H9 (cell line): ENCODE measurements around the gene NFATC1. TPM values are rescaled to one million over a fixed set of nuclear protein-coding genes. Genes with fewer than 3 reads are reported as not detected.

Experiments
- DNase-seq: peaks from one replicate; pipeline ENCODE4 v3.0.0-alpha.2; 2017
- H2AFZ ChIP-seq: one replicate; pipeline ENCODE4 v1.6.1; 2013; ENCODE audit warnings: mild to moderate bottlenecking, low read length, control low read depth, moderate library complexity
- H2AK5ac ChIP-seq: 2 replicates; pipeline ENCODE4 v1.6.1; 2013; ENCODE audit warnings: low read length, control low read depth, mixed read lengths; ENCODE audit not compliant: insufficient read length
- H2BK120ac ChIP-seq: one replicate; pipeline ENCODE4 v1.6.1; 2013; ENCODE audit warnings: low read depth, mild to moderate bottlenecking, low read length, control low read depth, inconsistent platforms; ENCODE audit not compliant: poor library complexity, severe bottlenecking
- H2BK12ac ChIP-seq: 2 replicates; pipeline ENCODE4 v1.6.1; 2013; ENCODE audit warnings: low read length, control low read depth, mixed read lengths, low read depth; ENCODE audit not compliant: insufficient read length
- H2BK15ac ChIP-seq: 2 replicates; pipeline ENCODE4 v1.6.1; 2013; ENCODE audit warnings: low read depth, low read length, control low read depth
- H2BK20ac ChIP-seq: one replicate; pipeline ENCODE4 v1.6.1; 2013; ENCODE audit warnings: low read depth, mild to moderate bottlenecking, low read length, control low read depth, inconsistent platforms; ENCODE audit not compliant: poor library complexity, severe bottlenecking
- H2BK5ac ChIP-seq: 2 replicates; pipeline ENCODE4 v1.6.1; 2013; ENCODE audit warnings: low read length, control low read depth, mixed read lengths; ENCODE audit not compliant: insufficient read length
- H3K14ac ChIP-seq: 2 replicates; pipeline ENCODE4 v1.6.1; 2013; ENCODE audit warnings: low read length, control low read depth; ENCODE audit not compliant: insufficient read depth
- H3K18ac ChIP-seq: 2 replicates; pipeline ENCODE4 v1.6.1; 2013; ENCODE audit warnings: low read depth, mild to moderate bottlenecking, mixed read lengths, low read length, control low read depth; ENCODE audit not compliant: insufficient read length
- H3K23ac ChIP-seq: 2 replicates; pipeline ENCODE4 v1.6.1; 2013; ENCODE audit warnings: low read length, control low read depth, mixed read lengths, low read depth; ENCODE audit not compliant: insufficient read length
- H3K23me2 ChIP-seq: 2 replicates; pipeline ENCODE4 v1.6.1; 2013; ENCODE audit warnings: low read depth, mild to moderate bottlenecking, mixed read lengths, low read length, control low read depth; ENCODE audit not compliant: insufficient read length, poor library complexity, severe bottlenecking
- H3K27ac ChIP-seq: 2 replicates; pipeline ENCODE4 v1.5.1; 2013; ENCODE audit warnings: low read length, control low read depth, mixed read lengths, low read depth; ENCODE audit not compliant: insufficient read length
- H3K27me3 ChIP-seq: 2 replicates; pipeline ENCODE4 v1.6.1; 2013; ENCODE audit warnings: low read length, control low read depth, inconsistent platforms; ENCODE audit not compliant: insufficient read depth
- H3K4ac ChIP-seq: 2 replicates; pipeline ENCODE4 v1.6.1; 2013; ENCODE audit warnings: low read depth, mild to moderate bottlenecking, control low read depth, inconsistent platforms, low read length, moderate library complexity
- H3K4me1 ChIP-seq: 2 replicates; pipeline ENCODE4 v1.6.1; 2013; ENCODE audit warnings: low read length, control low read depth, inconsistent platforms; ENCODE audit not compliant: insufficient read depth
- H3K4me2 ChIP-seq: 2 replicates; pipeline ENCODE4 v1.6.1; 2013; ENCODE audit warnings: low read length, control low read depth, mixed read lengths; ENCODE audit not compliant: insufficient read length, insufficient read depth
- H3K56ac ChIP-seq: 2 replicates; pipeline ENCODE4 v1.6.1; 2013; ENCODE audit warnings: low read depth, mild to moderate bottlenecking, mixed read lengths, low read length, control low read depth; ENCODE audit not compliant: insufficient read length
- H3K79me1 ChIP-seq: 2 replicates; pipeline ENCODE4 v1.6.1; 2013; ENCODE audit warnings: low read depth, mild to moderate bottlenecking, moderate library complexity, low read length, control low read depth, inconsistent platforms; ENCODE audit not compliant: insufficient read depth, poor library complexity, severe bottlenecking
- H3K79me2 ChIP-seq: 2 replicates; pipeline ENCODE4 v1.6.1; 2013; ENCODE audit warnings: low read length, control low read depth, inconsistent platforms; ENCODE audit not compliant: insufficient read depth
- H3K9ac ChIP-seq: 2 replicates; pipeline ENCODE4 v1.6.1; 2013; ENCODE audit warnings: low read length, control low read depth, mixed read lengths; ENCODE audit not compliant: insufficient read length; ENCODE audit errors: extremely low read depth
- H3K9me3 ChIP-seq: one replicate; pipeline ENCODE4 v1.6.1; 2013; ENCODE audit warnings: low read depth, low read length, inconsistent platforms; ENCODE audit not compliant: control insufficient read depth
- H3T11ph ChIP-seq: one replicate; pipeline ENCODE4 v1.6.1; 2013; ENCODE audit warnings: mild to moderate bottlenecking, low read length, control low read depth, inconsistent platforms
- H4K20me1 ChIP-seq: one replicate; pipeline ENCODE4 v1.6.1; 2013; ENCODE audit not compliant: control insufficient read depth, insufficient read length, insufficient read depth
- H4K5ac ChIP-seq: 2 replicates; pipeline ENCODE4 v1.6.1; 2013; ENCODE audit warnings: low read depth, mild to moderate bottlenecking, mixed read lengths, low read length, control low read depth; ENCODE audit not compliant: insufficient read length
- H4K8ac ChIP-seq: replicated peaks from 2 replicates; pipeline ENCODE4 v1.6.1; 2013; ENCODE audit warnings: low read length, control low read depth, mixed read lengths, low read depth; ENCODE audit not compliant: insufficient read length
- H4K91ac ChIP-seq: 2 replicates; pipeline ENCODE4 v1.6.1; 2013; ENCODE audit warnings: low read depth, mild to moderate bottlenecking, moderate library complexity, mixed read lengths, low read length, control low read depth; ENCODE audit not compliant: insufficient read length
- H3K27ac Mint-ChIP-seq, 3 experiments: 2 replicates in 2 of 3; 3 replicates in 1 of 3; pipeline ENCODE4 v1.8.0; 2020 to 2021; ENCODE audit warnings: mixed read lengths in 3 of 3, mild to moderate bottlenecking in 1 of 3, moderate library complexity in 1 of 3
- H3K27me3 Mint-ChIP-seq: 2 replicates; pipeline ENCODE4 v1.8.0; 2021; ENCODE audit warnings: low read depth, mild to moderate bottlenecking, moderate library complexity, mixed read lengths
- H3K36me3 Mint-ChIP-seq, 3 experiments: 2 replicates in 2 of 3; 3 replicates in 1 of 3; pipeline ENCODE4 v1.8.0; 2020 to 2021; ENCODE audit warnings: low read depth in 3 of 3, mixed read lengths in 3 of 3; ENCODE audit not compliant: insufficient read depth in 1 of 3
- H3K4me1 Mint-ChIP-seq, 2 experiments: 2 replicates each; pipeline ENCODE4 v1.8.0; 2020; ENCODE audit warnings: mixed read lengths in 2 of 2
- H3K4me3 Mint-ChIP-seq, 2 experiments: 2 replicates in 1 of 2; 3 replicates in 1 of 2; pipeline ENCODE4 v1.8.0; 2020 to 2021; ENCODE audit warnings: mild to moderate bottlenecking in 2 of 2, mixed read lengths in 2 of 2, moderate library complexity in 1 of 2
- H3K9me3 Mint-ChIP-seq, 2 experiments: 2 replicates in 1 of 2; 3 replicates in 1 of 2; pipeline ENCODE4 v1.8.0; 2020; ENCODE audit warnings: mild to moderate bottlenecking in 2 of 2, mixed read lengths in 2 of 2, moderate library complexity in 1 of 2
- WGBS: extraction: QIAGEN DNeasy Blood & Tissue Kit; methylation state at CpG from one replicate; pipeline ENCODE4 v1.1.7; 2013; ENCODE audit warnings: missing lambda C conversion rate, low lambda C conversion rate, mixed read lengths; ENCODE audit not compliant: insufficient read length; ENCODE audit errors: extremely low coverage; 5-methylcytosine and 5-hydroxymethylcytosine counted together
- total RNA-seq: library from RNA; stranded (reverse); gene quantifications from 2 replicates; pipeline ENCODE4 v1.2.1, GENCODE V29; 2021
- TF ChIP-seq, protein P1 (sequence below): fragments of 200-600 bp; sonication (generic); conservative IDR thresholded peaks from 3 replicates; pipeline ENCODE4 v1.8.0; 2021; ENCODE audit warnings: antibody characterized with exemption, mild to moderate bottlenecking

NFATC1 gene
- total RNA-seq, 1 experiment from 2014 or later, result 5.5 TPM

GRCh38 chr18:79436556-79437275, 41.0 kb downstream of the NFATC1 start:
- Histone ChIP-seq H3K4me1 (no peaks in the 10 kb centered on the region), H3K23me2 (no peaks in the 10 kb centered on the region), H2AFZ (no peak overlapping the region), H3K4ac (no peak overlapping the region), H3K23ac (no peak overlapping the region), H3K9me3 (no peaks in the 10 kb centered on the region), H4K91ac (no peak overlapping the region), H2AK5ac (no peak overlapping the region), H4K20me1 (no peaks in the 10 kb centered on the region), H2BK5ac (no peak overlapping the region), H3K27me3 (no peaks in the 10 kb centered on the region), H3K14ac (no peak overlapping the region), H3T11ph (no peak overlapping the region), H4K5ac (no peak overlapping the region), H2BK120ac (no peak overlapping the region), H3K9ac (no peak overlapping the region), H3K27ac (no peak overlapping the region), H2BK12ac (no peak overlapping the region), H2BK20ac (no peak overlapping the region), H2BK15ac (no peak overlapping the region), H3K79me1 (no peaks in the 10 kb centered on the region), H3K4me2 (no peak overlapping the region), H3K18ac (no peak overlapping the region), H4K8ac (no peak overlapping the region), H3K56ac (no peak overlapping the region), H3K79me2 (no peaks in the 10 kb centered on the region)
- H3K9me3 Mint-ChIP-seq, result no peaks in the 10 kb centered on the region
- H3K27ac Mint-ChIP-seq, result no peak overlapping the region; a peak in 1 of 7 replicates
- H3K27me3 Mint-ChIP-seq, result no peaks in the 10 kb centered on the region
- DNase-seq, result no peak
- no CpG with 5 or more reads among the region's 37 CpGs for WGBS
- no peaks in the 10 kb centered on the region for H3K4me1 Mint-ChIP-seq
- TF ChIP-seq, protein P1, sequence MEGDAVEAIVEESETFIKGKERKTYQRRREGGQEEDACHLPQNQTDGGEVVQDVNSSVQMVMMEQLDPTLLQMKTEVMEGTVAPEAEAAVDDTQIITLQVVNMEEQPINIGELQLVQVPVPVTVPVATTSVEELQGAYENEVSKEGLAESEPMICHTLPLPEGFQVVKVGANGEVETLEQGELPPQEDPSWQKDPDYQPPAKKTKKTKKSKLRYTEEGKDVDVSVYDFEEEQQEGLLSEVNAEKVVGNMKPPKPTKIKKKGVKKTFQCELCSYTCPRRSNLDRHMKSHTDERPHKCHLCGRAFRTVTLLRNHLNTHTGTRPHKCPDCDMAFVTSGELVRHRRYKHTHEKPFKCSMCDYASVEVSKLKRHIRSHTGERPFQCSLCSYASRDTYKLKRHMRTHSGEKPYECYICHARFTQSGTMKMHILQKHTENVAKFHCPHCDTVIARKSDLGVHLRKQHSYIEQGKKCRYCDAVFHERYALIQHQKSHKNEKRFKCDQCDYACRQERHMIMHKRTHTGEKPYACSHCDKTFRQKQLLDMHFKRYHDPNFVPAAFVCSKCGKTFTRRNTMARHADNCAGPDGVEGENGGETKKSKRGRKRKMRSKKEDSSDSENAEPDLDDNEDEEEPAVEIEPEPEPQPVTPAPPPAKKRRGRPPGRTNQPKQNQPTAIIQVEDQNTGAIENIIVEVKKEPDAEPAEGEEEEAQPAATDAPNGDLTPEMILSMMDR, result no peak
- H3K36me3 Mint-ChIP-seq, result no peaks in the 10 kb centered on the region
- H3K4me3 Mint-ChIP-seq, result no peak overlapping the region
